Measurements from ENCODE around the gene CYTH1.
A peak's percentile ranks its signal among the peaks of the same experiment; 100 is the strongest.
"Not testable (repeated sequence)": the region's sequence is repeated elsewhere in the genome, so short reads cannot be mapped to it uniquely, and the experiment has no call there.

CYTH1 gene

GRCh38 chr17:78687125-78687524 lies 94.9 kb downstream of the CYTH1 start:
- DNase-seq, result no peak

- DNase-seq, result no peak
Observed at GRCh38 chr17:78684026-78684425, 98.0 kb downstream of the CYTH1 start.

GRCh38 chr17:78683408-78683961 lies 98.6 kb downstream of the CYTH1 start:
- DNase-seq, result no peak

GRCh38 chr17:78682363-78682762 lies 99.7 kb downstream of the CYTH1 start:
- no peak for DNase-seq

- peak; percentile 35 for DNase-seq
Observed at GRCh38 chr17:78680436-78680835, 101.6 kb downstream of the CYTH1 start.

GRCh38 chr17:78679495-78680395 lies 102.3 kb downstream of the CYTH1 start:
- no peak for DNase-seq

GRCh38 chr17:78678711-78679110 lies 103.4 kb downstream of the CYTH1 start:
- DNase-seq, result no peak

- DNase-seq, result no peak
Observed at GRCh38 chr17:78678222-78678557, 103.9 kb downstream of the CYTH1 start.

- no peak for DNase-seq
Observed at GRCh38 chr17:78677303-78678221, 104.5 kb downstream of the CYTH1 start.

GRCh38 chr17:78676412-78677302 lies 105.4 kb downstream of the CYTH1 start:
- no peak for DNase-seq

GRCh38 chr17:78675836-78676235 lies 106.2 kb downstream of the CYTH1 start:
- DNase-seq, result no peak

GRCh38 chr17:78675316-78675616 lies 106.8 kb downstream of the CYTH1 start:
- DNase-seq, result no peak

GRCh38 chr17:78674595-78675315 lies 107.3 kb downstream of the CYTH1 start:
- no peak for DNase-seq

- DNase-seq, result no peak
Observed at GRCh38 chr17:78674156-78674555, 107.9 kb downstream of the CYTH1 start.

- no peak for DNase-seq
Observed at GRCh38 chr17:78673395-78673794, 108.7 kb downstream of the CYTH1 start.

- DNase-seq, result no peak
Observed at GRCh38 chr17:78672871-78673371, 109.2 kb downstream of the CYTH1 start.

GRCh38 chr17:78672005-78672404 lies 110.1 kb downstream of the CYTH1 start:
- peak; percentile 46 for DNase-seq

- DNase-seq, result not testable (repeated sequence)
Observed at GRCh38 chr17:78671726-78672001, 110.4 kb downstream of the CYTH1 start.

- DNase-seq, result no peak
Observed at GRCh38 chr17:78670850-78671725, 111.0 kb downstream of the CYTH1 start.

- DNase-seq, result no peak
Observed at GRCh38 chr17:78669975-78670518, 112.0 kb downstream of the CYTH1 start.
